Mammary epithelial cell (primary cell): Measurements from ENCODE around the gene CTSZ.

Experiments
- CTCF ChIP-seq, 2 donors: IDR thresholded peaks in 1 of 2; conservative IDR thresholded peaks in 1 of 2; 2 replicates each; pipeline ENCODE4 v1.5.1; 2011 to 2012; ENCODE audit warnings: inconsistent platforms in 2 of 2, low read length in 2 of 2, mild to moderate bottlenecking in 2 of 2, control low read depth in 1 of 2, low read depth in 1 of 2; ENCODE audit not compliant: insufficient read depth in 1 of 2; ENCODE audit errors: extremely low read depth in 1 of 2
- EZH2 ChIP-seq: IDR thresholded peaks from 2 replicates; pipeline ENCODE4 v1.6.1; 2012; ENCODE audit warnings: low read length, inconsistent platforms, borderline replicate concordance

GRCh38 chr20:58973179-58973578 lies 33.9 kb downstream of the CTSZ start:
- no peak for TF ChIP-seq CTCF (conservative IDR thresholded peaks at IDR 0.05 in 1 of 2, IDR thresholded peaks at IDR 0.05 in 1 of 2; ENCODE audit: extremely low read depth in 1 of 2, insufficient read depth in 1 of 2, low read depth in 1 of 2, low read length in 2 of 2)
- TF ChIP-seq EZH2, result no peak
